ENCODE results near the gene EXPH5.

DNA sequence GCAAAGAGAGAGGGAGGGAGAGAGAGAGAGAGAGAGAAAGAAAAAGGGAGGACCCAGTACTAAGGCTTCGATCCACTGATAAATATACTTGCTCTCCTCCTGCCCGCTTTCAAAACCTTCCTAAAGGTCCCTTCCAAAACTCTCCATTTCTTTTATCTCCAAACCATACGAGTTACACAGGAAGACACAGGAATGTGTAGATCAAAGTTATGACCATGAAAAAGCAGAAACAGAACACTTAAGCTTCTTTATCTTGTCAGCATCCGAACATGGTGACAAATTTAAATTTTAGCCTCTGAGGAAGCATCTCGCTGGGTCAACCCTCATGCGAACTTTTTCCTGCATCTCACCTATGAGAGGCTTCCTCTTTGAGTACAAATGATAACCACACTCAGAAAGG lies 66.2 kb downstream of the EXPH5 start:
- TF ChIP-seq, protein P1, sequence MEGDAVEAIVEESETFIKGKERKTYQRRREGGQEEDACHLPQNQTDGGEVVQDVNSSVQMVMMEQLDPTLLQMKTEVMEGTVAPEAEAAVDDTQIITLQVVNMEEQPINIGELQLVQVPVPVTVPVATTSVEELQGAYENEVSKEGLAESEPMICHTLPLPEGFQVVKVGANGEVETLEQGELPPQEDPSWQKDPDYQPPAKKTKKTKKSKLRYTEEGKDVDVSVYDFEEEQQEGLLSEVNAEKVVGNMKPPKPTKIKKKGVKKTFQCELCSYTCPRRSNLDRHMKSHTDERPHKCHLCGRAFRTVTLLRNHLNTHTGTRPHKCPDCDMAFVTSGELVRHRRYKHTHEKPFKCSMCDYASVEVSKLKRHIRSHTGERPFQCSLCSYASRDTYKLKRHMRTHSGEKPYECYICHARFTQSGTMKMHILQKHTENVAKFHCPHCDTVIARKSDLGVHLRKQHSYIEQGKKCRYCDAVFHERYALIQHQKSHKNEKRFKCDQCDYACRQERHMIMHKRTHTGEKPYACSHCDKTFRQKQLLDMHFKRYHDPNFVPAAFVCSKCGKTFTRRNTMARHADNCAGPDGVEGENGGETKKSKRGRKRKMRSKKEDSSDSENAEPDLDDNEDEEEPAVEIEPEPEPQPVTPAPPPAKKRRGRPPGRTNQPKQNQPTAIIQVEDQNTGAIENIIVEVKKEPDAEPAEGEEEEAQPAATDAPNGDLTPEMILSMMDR (conservative IDR thresholded peaks at IDR 0.05; ENCODE audit: low read length) = no peak
- TF ChIP-seq EZH2phosphoT487 (IDR thresholded peaks at IDR 0.05; ENCODE audit: borderline replicate concordance) = no peak
